Measurements from ENCODE around the gene OR10H1. TPM values are rescaled to one million over a fixed set of nuclear protein-coding genes. Genes with fewer than 3 reads are reported as not detected.
A peak's percentile ranks its signal among the peaks of the same experiment; 100 is the strongest.

Gene OR10H1
- polyA plus RNA-seq, 1 of the 3 experiments (the other 2 are of a cell fraction): not detected

- Histone ChIP-seq H3K4me3 (ENCODE audit: low read depth in 2 of 2, low read length in 1 of 2) (no peak overlapping the region), H3K27ac (ENCODE audit: low read depth in 2 of 2, low read length in 1 of 2) (no peak overlapping the region), H3K36me3 (replicated peaks in 1 of 2; ENCODE audit: control insufficient read depth in 1 of 2, insufficient read depth in 2 of 2, low read length in 1 of 2) (no peaks in the 10 kb centered on the region), H4K20me1 (ENCODE audit: insufficient read depth) (no peaks in the 10 kb centered on the region), H3K9me3 (no peaks in the 10 kb centered on the region), H3K4me2 (no peak overlapping the region), H3K9me2 (no peaks in the 10 kb centered on the region), H3K27me3 (ENCODE audit: insufficient read depth) (no peaks in the 10 kb centered on the region), H3K9ac (no peak overlapping the region), H3K4me1 (ENCODE audit: control insufficient read depth in 1 of 2, insufficient read depth in 2 of 2, low read depth in 1 of 2, low read length in 1 of 2) (no peaks in the 10 kb centered on the region), H3F3A (replicated peaks; ENCODE audit: insufficient read depth) (no peaks in the 10 kb centered on the region), H2AFZ (ENCODE audit: low read depth) (no peak overlapping the region), H3K79me2 (ENCODE audit: insufficient read depth) (no peaks in the 10 kb centered on the region)
- no CpG with 5 or more reads among the region's 6 CpGs for WGBS (ENCODE audit: low lambda C conversion rate)
- DNase-seq: no peak
- ChIA-PET POLR2A (no interaction called here), CTCF (no interaction called here)
- no peak for TF ChIP-seq ZBTB33 (IDR thresholded peaks at IDR 0.05; ENCODE audit: borderline replicate concordance, low read depth)
- peak; percentile 89 for TF ChIP-seq REST (IDR thresholded peaks at IDR 0.05; ENCODE audit: low read depth, low read length)
Measured at GRCh38 chr19:15769586-15769985, 45.9 kb downstream of the OR10H1 start.

DNA sequence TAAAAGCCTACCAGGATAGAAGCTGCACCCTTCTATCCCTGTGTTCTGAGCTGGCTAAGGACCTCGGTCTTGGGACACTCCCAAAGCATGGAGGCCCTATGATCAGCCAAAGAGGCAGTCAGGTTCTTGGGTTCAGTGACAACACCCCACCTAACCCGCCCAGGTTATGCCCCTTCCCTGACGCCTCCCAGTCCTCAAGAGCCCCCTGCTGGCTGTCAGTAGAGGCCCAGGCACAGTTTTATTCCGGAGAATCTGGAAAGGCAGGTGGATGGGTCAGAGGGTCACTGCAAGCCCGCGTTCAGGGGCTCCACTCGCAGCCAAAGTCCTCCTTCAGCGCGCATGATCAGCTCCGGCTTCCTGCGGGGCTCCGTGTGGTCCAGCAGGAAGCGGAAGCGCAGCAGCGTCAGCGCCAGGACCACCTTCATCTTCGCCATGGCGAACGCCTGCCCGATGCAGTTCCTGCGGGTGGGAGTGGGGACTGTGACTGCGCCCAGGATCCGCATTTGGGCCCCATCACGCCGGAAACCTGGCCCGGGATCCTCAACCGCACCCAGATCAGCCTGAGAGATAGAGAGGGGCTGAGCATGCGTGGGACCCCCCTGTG is 55.4 kb downstream of the OR10H1 start:
- ChIA-PET CTCF (no interaction called here), POLR2A (no interaction called here)
- no peak overlapping the region for H2AFZ ChIP-seq (ENCODE audit: low read depth)
- H3K27me3 ChIP-seq (ENCODE audit: insufficient read depth): no peaks in the 10 kb centered on the region
- H3K9ac ChIP-seq: no peak overlapping the region
- H3K4me1 ChIP-seq (ENCODE audit: control insufficient read depth in 1 of 2, insufficient read depth in 2 of 2, low read depth in 1 of 2, low read length in 1 of 2): no peaks in the 10 kb centered on the region
- H3K27ac ChIP-seq (ENCODE audit: low read depth in 2 of 2, low read length in 1 of 2): no peak overlapping the region
- no peaks in the 10 kb centered on the region for H4K20me1 ChIP-seq (ENCODE audit: insufficient read depth)
- DNase-seq: peak; percentile 27
- no peaks in the 10 kb centered on the region for H3K9me3 ChIP-seq
- no peak overlapping the region for H3K4me3 ChIP-seq (ENCODE audit: low read depth in 2 of 2, low read length in 1 of 2)
- 0% methylated on average over 4 of the region's 28 CpGs for WGBS (ENCODE audit: low lambda C conversion rate)
- no peaks in the 10 kb centered on the region for H3K36me3 ChIP-seq (replicated peaks in 1 of 2; ENCODE audit: control insufficient read depth in 1 of 2, insufficient read depth in 2 of 2, low read length in 1 of 2)
- no peaks in the 10 kb centered on the region; the same call in 1 of the 2 replicates for H3K9me2 ChIP-seq
- no peak overlapping the region for H3K4me2 ChIP-seq
- TF ChIP-seq GATA2 (CRISPR knock-in tag; IDR thresholded peaks at IDR 0.05): no peak
- TF ChIP-seq, protein P1, sequence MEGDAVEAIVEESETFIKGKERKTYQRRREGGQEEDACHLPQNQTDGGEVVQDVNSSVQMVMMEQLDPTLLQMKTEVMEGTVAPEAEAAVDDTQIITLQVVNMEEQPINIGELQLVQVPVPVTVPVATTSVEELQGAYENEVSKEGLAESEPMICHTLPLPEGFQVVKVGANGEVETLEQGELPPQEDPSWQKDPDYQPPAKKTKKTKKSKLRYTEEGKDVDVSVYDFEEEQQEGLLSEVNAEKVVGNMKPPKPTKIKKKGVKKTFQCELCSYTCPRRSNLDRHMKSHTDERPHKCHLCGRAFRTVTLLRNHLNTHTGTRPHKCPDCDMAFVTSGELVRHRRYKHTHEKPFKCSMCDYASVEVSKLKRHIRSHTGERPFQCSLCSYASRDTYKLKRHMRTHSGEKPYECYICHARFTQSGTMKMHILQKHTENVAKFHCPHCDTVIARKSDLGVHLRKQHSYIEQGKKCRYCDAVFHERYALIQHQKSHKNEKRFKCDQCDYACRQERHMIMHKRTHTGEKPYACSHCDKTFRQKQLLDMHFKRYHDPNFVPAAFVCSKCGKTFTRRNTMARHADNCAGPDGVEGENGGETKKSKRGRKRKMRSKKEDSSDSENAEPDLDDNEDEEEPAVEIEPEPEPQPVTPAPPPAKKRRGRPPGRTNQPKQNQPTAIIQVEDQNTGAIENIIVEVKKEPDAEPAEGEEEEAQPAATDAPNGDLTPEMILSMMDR (IDR thresholded peaks at IDR 0.05): peak; percentile 32; the same call in 1 of the 2 replicates
- H3K79me2 ChIP-seq (ENCODE audit: insufficient read depth): no peaks in the 10 kb centered on the region
- no peaks in the 10 kb centered on the region for H3F3A ChIP-seq (replicated peaks; ENCODE audit: insufficient read depth)

Measured in SK-N-SH (cell line).